GM10248 (cell line): ENCODE measurements around the gene PPP1CC.

Experiments used
- CTCF ChIA-PET: fragments of 300-600 bp; sonication (Branson Sonifier 250); formaldehyde crosslinking; extraction: SDS; loops from one replicate; lab custom pipeline; 2021; ENCODE audit warnings: antibody characterized with exemption; lab: Yijun Ruan, JAX
- POLR2A ChIA-PET: fragments of 350-650 bp; sonication (Branson Sonifier 250); formaldehyde crosslinking; extraction: SDS; loops from one replicate; lab custom pipeline; 2020; ENCODE audit warnings: antibody characterized with exemption; lab: Yijun Ruan, JAX
- DNase-seq: peaks from one replicate; pipeline ENCODE4 v3.0.0; 2012; ENCODE audit errors: extremely low spot score
- TF ChIP-seq, protein P1 (sequence below): IDR thresholded peaks from 2 replicates; pipeline ENCODE4 v1.5.1; 2012; ENCODE audit warnings: mild to moderate bottlenecking, low read depth; ENCODE audit errors: extremely low read depth, missing control alignments, control extremely low read depth

The PPP1CC gene

GRCh38 chr12:110760204-110760609, 17.5 kb upstream of the PPP1CC start:
- TF ChIP-seq, protein P1, sequence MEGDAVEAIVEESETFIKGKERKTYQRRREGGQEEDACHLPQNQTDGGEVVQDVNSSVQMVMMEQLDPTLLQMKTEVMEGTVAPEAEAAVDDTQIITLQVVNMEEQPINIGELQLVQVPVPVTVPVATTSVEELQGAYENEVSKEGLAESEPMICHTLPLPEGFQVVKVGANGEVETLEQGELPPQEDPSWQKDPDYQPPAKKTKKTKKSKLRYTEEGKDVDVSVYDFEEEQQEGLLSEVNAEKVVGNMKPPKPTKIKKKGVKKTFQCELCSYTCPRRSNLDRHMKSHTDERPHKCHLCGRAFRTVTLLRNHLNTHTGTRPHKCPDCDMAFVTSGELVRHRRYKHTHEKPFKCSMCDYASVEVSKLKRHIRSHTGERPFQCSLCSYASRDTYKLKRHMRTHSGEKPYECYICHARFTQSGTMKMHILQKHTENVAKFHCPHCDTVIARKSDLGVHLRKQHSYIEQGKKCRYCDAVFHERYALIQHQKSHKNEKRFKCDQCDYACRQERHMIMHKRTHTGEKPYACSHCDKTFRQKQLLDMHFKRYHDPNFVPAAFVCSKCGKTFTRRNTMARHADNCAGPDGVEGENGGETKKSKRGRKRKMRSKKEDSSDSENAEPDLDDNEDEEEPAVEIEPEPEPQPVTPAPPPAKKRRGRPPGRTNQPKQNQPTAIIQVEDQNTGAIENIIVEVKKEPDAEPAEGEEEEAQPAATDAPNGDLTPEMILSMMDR, result no peak
- POLR2A ChIA-PET, result no interaction called here
- CTCF ChIA-PET, result interaction anchor here (1.0 to 1.2 kb wide), 3 partner anchors 10 to 67 kb away, joined by 3 to 4 read pairs (median 3); no protein-coding TSS in a partner anchor
- DNase-seq, result no peak

DNA sequence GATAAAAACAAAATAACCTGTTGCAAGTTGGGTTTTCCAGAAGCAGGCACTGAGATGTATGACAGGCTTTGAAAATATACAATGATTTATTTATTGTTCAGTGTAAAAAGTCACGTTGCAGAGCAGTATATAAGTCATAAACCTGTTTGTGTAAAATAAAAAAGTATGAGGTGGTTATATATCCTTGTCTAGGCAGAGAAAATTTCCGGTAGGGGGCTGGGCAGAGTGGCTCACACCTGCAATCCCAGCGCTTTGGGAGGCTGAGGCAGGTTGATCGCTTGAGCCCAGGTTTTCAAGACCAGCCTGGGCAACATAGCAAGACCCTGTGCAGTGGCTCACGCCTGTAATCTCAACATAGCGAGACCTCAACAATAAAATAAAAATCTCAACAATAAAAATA, 16.2 kb upstream of the PPP1CC start:
- ChIA-PET CTCF (interaction anchor here (0.9 kb wide), 1 partner anchor 18 kb away, joined by 3 read pairs; no protein-coding TSS in a partner anchor), POLR2A (no interaction called here)
- DNase-seq, result no peak
- TF ChIP-seq, protein P1, result no peak

DNA sequence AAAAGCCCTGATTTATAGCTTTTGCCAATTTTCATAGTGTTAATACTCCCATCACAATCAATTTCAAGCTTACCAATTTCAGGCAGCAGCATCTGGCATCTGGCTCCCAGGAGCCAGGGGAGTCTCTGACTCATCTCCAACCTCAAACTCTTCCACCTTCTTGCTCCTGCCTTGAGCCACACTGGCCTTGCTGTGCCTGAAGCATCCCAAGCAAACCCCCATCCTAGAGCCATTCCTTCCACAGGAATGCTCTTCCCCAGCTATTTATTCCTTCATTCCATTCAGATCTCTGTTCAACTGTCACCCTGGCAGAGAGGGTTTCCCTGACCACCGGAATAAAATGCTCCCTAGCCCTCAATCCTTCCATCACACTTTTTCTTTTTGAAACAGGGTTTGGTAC, 13.9 kb upstream of the PPP1CC start:
- POLR2A ChIA-PET, result interaction anchor here (0.7 kb wide), 1 partner anchor 9 kb away, joined by 3 read pairs; no protein-coding TSS in a partner anchor
- CTCF ChIA-PET, result interaction anchor here (1.5 kb wide), 1 partner anchor 138 kb away, joined by 4 read pairs; no protein-coding TSS in a partner anchor
- no peak for DNase-seq
- TF ChIP-seq, protein P1, result no peak

DNA sequence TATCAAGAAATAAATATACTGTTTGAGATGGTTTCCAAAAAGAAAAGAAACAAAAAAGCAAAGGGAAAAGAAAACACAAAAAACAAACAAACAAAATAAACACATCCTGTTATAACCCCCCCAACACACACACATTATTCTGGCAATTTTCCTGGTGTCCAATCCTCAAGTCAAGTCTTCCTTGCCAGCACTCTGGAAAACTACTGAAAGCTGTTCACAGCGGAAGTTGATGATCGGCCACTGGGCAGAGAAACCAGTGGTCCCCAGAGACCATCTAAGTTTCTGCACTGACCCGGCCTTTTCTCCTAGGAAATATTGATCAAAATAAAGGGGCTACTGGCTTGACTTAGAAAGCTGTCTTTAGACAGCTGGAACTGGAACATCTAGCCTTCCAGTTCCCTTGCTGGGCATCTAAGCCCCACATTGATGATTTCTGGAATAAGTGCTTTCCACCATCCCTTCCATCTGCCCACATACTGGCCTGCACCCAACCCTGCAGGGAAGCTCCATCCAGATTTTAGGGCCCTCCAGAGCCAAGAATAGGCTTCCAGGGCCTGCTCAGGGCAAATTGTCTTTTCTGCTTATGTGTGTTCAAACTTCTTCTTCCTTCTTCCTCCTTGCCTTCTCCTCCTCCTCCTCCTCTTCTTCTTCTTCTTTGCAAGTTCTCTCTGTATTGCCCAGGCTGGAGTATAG, 11.6 kb upstream of the PPP1CC start:
- TF ChIP-seq, protein P1, result no peak
- no peak for DNase-seq
- ChIA-PET POLR2A (no interaction called here), CTCF (interaction anchor here (1.0 to 1.1 kb wide), 2 partner anchors 11 to 18 kb away, joined by 3 to 4 read pairs; no protein-coding TSS in a partner anchor)

DNA sequence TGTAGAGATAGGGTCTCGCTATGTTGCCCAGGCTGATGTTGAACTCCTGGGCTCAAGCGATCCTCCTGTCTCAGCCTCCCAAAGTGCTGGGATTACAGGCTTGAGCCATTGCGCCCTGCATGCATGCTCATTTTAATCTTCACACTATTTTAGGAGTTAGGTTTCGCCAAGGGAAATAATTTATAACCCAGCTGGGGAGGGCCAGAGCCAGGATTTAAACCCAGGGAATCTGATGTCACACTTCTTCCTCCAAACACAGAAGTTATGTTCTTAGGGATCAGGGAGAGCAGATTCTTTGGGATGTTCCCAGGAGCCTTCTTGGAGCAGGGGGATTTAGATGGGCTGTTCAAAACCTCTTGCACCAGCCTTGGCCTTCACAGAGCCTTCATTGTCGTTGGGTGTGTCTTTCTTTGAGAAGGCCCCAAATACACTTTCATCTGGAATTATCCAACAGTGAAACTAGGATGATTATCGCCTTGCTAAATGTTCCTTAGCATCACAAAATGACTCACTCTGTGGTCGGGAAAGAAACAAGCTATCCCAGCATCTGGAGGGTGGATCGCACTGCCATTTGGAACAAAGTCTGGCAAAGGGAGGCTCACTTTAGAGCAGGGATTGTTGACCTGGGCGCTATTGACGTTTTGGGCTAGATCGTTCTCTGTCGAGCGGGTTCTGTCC, 8.2 kb upstream of the PPP1CC start:
- no peak for DNase-seq
- TF ChIP-seq, protein P1, result no peak
- ChIA-PET CTCF (no interaction called here), POLR2A (no interaction called here)

DNA sequence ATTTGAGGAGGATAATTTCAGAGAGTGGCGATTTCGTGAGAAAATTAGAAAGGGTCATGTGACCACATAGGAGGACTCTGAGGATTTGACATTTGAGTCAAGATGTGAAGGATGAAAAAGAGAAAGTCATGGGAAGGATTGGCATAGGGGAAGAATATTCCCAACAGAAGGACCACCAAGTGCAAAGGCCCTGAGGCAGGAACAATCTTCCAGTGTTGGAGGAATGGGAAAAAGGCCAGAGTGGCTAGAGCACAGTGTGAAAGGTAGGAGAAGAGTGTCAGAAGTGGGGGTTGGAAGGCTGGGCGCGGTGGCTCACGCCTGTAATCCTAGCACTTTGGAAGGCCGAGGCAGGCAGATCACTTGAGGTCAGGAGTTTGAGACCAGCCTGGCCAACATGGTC, 3.9 kb upstream of the PPP1CC start:
- POLR2A ChIA-PET, result no interaction called here
- CTCF ChIA-PET, result interaction anchor here (0.9 to 1.2 kb wide), 2 partner anchors 9 to 33 kb away, joined by 3 read pairs; no protein-coding TSS in a partner anchor

More for the DNA sequence above, 3.9 kb upstream of the PPP1CC start:
- TF ChIP-seq, protein P1, result no peak
- DNase-seq, result no peak
